Stimulated activated CD8-positive, alpha-beta memory T cell treated with anti-CD3 and anti-CD28 coated beads, Interleukin-4, amount 100 ng/mL, for 48 hours (primary cell): ENCODE results near the gene USP11.

Experiments used
- DNase-seq: peaks from one replicate; pipeline ENCODE4 v3.0.0-alpha.2; 2020

USP11 gene

DNA sequence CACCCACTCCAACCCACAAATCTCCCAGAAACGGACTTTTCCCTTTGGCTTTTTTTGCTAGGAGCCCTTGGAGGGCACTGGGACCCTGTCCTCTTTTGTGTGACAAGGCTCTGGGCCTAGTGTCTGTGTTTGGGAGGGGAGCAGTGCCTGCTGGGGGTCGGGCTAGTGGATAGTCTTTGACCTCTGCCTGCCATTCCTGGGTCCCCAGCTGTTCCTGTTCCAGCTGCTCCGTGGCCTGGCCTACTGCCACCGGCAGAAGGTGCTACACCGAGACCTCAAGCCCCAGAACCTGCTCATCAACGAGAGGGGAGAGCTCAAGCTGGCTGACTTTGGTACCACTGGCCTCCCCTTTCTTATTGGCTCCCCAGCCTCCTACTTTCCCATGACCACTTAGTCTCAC, 6.7 kb upstream of the USP11 start:
- no peak for DNase-seq

DNA sequence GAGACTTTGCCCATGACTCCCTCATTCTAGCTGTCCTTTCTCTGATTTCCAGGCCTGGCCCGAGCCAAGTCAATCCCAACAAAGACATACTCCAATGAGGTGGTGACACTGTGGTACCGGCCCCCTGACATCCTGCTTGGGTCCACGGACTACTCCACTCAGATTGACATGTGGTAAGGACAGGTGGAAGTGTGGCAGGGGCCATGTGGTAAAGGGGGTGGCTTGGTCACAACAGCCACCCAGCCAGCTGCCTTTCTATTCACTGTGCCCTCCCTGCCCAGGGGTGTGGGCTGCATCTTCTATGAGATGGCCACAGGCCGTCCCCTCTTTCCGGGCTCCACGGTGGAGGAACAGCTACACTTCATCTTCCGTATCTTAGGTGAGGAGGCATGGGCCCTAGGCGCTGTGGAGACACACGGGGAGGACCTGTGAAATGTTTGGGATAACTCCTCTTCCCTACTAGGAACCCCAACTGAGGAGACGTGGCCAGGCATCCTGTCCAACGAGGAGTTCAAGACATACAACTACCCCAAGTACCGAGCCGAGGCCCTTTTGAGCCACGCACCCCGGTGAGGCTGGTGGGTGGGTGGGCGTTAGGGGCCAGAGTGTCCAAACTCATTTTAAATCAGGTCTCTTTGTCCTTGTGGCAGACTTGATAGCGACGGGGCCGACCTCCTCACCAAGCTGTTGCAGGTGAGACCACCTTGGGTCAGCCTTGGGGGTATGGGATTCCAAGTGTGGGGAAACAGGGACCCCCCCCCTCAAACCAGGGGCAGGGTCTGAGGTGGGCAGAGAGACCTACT, 6.1 kb upstream of the USP11 start:
- no peak for DNase-seq

DNA sequence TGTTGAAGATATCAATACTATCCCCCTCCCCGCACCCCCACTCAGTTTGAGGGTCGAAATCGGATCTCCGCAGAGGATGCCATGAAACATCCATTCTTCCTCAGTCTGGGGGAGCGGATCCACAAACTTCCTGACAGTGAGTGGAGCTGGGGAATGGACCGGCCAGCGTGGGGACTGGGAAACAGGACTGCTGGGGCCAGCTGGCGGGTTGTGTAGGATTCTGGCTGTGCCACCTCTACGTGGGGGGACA, 5.5 kb upstream of the USP11 start:
- no peak for DNase-seq

DNA sequence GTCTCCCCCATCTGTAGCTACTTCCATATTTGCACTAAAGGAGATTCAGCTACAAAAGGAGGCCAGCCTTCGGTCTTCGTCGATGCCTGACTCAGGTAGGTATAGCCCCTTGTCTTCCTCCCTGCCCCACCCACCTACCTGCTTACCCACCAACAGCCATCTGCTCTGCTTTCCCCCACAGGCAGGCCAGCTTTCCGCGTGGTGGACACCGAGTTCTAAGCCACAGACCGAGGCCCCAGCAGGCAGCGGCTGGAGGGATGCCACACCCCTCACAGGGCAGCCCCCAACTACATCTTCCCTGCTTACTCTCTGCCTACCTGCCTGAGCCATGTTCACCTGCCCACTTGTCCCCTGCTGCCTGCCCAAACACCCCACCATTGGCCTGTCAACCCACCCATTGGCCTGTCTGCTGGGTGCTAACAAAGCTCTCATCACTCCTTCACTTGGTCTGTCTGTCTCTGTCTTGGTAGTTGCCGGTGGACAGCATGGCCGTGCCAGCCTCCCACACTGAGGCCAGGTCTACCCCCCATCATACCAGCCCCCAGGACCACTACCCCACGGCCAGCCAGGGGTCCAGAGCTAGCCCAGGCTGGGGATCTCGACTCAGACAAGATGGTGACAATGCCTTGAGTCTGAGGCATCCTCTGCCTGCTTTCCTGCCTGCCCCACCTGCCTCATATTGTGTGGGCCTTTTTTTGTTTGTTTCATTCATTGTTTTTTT, 4.1 kb upstream of the USP11 start:
- no peak for DNase-seq

DNA sequence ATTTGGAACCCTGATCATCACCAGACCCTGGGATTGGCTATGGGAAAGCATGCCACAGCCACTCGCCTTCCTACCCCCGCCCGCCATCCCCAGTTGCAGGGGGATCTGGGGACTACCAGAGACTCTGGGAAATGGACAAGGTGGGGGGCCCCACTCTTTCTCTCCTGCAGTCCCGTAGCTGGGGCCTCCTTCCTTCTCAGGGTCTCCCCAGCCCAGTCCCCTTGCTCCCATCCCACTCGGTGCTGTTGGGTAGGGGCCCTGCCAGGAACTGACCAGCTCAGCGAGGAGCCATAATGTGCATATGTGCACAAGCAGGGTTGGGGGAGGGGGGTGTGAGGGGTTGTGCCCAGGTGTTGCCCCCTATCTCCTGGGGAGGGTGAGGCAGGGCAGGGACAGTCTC, 3.4 kb upstream of the USP11 start:
- no peak for DNase-seq

DNA sequence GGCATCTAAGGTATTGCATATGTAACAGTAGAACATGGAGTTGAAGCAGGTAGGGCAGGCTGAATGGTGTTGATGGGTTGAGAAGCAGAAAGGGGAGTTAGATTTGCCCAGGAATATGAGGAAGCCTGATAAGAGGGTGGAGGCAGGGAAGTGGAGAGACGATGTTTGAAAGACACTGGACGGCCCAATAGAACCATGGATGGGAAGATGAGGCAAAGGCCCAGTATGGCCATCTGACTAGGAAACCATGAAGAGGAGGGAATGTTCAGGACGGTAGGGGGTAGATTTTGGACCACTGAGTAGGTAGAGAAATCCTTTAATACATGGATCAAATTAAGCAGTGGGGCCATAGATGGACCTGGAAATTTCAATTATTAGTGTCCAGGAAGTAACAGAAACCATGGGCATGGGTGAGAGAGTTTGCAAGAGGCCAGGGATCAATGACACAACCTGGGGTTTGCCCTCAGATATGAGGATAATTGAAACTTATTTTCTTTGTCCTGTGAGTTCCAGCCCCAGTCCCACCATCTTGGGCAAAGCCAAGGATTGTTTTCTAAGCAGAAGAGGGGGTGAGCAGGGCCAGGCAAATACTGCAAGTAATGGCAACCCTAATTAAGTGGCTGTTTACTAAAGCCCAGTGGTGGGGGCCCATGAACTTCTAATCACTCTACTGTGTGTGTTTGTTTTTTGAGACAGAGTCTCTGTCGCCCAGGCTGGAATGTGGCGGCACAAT, 2.5 kb upstream of the USP11 start:
- no peak for DNase-seq

DNA sequence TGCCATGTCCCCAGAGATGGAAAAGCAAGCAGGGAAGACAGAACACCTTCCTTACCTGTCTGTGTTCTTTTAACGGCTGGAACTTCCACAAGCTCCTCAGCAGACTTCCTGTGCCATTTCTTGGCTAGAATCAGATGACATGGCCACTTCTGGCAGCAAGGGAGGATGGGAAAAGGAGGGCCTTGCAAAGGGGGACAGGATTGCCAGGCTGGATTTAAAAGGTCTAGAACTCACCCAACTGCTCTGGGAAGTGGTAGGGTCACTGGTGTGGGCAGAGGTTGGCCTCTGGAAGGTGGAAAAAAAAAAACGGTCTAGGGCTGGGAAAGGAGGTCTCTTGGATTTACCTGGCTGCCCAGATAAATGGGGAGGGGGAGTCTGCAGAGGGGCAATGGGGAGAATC, 1.6 kb upstream of the USP11 start:
- no peak for DNase-seq

DNA sequence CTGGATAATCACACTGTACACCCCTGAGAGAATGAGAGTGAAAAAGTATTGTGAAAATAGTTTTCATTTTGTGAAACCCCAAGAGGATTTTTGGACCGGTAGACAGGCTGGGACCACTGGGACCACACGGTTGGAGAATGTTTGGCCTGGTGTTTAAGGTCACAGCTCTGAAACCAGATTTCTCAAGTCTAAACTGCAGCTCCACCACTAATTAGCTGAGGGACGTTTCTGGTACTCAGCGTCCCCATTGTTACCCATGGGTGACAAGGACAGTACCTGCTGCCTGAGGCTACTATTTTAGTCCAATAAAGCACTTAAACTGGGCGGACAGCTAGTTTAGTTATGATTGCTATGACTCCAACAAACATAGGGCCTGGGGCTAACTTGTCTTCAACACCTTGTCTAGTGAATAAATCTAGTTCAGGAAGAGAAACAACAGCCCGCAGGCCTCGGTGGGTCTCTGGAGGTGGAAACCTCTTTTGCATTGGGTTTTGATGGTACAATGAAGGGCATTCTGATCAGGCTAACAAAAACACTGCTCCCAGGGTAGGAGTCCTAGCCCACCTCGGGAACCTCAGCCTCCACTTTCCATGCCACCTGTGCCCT, 509 bp upstream of the USP11 start:
- DNase-seq: no peak

DNA sequence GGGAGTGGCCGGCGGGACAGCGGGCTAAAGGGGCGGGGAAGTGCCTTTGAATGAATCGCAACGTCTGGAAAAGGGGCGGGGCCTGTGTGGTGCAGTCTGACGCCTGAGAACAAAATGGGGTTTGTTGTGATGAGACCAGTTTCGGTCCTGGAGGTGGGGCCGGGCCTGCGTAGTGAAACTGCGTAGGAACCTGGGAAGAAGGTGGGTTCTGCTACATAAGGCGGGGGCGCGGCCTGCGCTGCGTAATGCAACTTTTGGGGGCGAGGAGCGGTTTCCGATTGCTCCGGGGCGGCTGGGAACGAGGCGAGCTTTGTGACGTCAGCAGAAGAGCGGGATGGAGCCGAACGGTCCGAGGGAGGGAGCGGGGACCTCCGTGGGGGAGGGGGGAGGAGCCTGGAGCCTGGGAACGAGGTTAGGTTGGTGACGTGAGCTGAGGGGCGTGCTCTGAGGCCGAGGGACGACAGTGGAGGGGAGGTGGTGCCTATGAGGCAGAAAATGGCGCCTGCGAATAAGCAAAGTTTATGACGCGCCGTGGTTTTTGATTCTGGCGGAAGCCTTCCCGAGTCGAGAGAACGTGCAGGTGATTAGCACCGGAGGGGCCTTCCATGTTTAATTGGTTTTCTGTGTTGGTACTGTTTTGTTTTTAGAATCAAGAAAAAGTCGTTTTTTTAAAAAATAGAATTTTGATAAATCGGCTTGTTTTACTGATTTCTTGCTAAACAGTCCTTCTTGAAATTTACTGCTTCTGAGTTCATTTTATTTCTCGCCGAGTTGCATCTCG, 714 bp downstream of the USP11 start:
- peak; percentile 92 for DNase-seq

DNA sequence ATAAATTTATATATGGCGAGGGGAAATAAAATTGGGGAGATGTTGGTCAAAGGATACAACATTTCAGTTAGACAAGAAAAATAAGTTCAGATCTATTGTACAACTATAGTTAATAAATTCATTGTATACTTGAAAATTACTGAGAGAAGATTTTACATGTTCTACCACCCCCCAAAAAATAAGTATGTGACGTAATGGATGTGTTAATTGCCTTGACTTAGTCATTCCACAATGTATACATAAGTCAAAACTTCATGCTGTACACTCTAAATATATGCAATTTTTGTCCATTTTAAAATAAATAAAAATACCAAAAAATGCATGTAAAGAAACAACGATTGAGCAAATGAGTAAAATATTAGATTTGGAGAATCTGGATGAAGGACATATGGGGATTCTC, 1.8 kb downstream of the USP11 start:
- no peak for DNase-seq

DNA sequence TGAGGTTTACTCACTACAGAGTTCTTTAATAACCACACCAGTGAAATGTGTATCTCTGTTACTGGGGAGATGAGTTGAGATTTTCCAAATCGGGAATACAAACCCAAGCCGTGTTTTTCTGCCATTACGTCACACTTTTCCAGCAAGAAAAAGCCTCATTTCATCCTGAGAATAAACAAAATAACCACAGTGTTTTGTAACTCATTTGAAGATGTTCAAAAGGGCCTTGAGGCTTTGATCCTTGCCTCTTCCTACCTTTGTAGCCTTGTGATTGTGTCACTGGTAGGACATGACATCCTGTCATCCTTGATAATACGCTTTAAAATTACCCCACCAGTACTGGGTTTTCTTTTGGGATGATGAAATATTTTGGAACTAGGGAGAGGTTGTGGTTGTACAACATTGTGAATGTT, 2.9 kb downstream of the USP11 start:
- no peak for DNase-seq

DNA sequence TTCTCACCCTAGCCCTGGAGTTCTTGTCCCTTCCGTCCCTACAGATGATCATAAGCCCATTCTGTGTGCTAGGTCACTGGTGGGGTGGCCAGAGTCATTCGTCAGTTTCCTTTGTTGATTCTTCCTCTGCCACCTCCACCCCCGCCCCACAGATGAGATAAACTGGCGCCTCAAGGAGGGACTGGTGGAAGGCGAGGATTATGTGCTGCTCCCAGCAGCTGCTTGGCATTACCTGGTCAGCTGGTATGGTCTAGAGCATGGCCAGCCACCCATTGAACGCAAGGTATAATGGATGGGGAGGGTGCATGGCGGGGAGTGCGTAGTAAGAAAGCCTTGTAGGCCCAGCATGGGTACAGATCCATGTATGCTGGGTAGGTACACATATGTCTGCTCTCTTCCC, 6.4 kb downstream of the USP11 start:
- DNase-seq: no peak

DNA sequence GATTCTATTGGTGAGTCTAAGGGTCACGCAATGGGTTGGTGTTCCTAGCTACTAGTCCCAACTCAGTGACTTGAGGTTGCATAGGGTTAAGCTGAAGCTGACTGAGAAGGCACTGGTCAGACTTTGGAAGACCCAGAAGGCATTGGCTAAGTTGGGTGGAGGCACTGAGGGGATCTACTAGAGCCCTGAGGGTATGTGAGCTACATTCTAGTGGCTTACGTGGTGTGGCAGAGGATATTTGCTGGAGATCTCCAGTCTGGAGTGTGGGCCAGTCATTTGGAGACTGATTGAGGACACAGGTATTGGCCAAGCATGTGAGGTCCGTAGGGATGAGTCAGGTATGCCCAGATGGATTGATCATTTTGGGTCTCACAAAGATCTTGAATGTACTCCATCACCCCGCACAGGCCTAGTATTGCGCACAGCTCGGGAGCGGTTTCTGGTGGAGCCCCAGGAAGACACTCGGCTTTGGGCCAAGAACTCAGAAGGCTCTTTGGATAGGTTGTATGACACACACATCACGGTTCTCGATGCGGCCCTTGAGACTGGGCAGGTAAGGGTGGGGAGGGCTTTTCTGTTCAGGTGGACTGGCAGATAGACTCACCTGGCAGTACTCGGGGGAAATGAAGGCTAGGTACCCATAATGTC, 7.2 kb downstream of the USP11 start:
- no peak for DNase-seq

DNA sequence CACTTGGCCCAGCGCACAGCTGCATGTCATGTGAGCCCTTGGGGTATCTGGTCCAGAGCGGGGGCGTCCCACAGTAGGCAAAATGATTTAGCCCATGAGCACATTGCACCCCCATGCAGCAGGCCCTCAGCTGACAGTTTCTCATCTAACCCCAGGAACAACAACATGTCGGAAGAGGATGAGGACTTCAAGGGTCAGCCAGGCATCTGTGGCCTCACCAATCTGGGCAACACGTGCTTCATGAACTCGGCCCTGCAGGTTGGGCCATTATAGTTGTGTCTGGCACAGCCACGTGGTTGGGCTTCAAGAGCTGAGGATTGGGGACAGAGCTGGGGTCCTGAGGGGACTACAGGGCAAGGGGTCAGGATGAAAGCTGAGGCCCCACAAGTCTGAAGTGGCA, 7.8 kb downstream of the USP11 start:
- no peak for DNase-seq

DNA sequence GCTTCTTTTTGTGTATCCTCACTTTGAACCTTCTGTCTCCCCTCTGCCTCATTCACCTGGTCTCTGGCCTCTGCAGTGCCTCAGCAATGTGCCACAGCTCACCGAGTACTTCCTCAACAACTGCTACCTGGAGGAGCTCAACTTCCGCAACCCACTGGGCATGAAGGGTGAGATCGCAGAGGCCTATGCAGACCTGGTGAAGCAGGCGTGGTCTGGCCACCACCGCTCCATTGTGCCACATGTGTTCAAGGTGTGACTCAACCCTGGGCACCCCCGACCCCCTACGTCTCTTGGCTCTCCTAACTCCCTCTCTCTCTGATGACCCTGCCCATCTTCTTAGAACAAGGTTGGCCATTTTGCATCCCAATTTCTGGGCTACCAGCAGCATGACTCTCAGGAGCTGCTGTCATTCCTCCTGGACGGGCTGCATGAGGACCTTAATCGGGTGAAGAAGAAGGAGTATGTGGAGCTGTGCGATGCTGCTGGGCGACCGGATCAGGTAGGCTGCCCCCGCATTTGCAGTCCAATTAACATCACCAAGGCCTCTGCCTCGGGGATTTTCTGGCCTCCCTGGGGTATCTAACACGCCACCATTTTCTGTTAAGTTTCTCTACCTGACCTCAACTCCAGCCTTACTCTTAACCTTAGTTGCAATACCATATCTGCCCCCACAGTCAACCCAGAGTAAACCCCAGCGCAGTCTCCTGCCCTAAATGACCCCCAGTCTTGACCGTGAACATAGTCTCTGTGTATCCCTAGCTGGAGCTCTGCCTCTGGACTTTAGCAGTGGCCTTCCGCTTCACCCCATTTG, 8.6 kb downstream of the USP11 start:
- DNase-seq: no peak

DNA sequence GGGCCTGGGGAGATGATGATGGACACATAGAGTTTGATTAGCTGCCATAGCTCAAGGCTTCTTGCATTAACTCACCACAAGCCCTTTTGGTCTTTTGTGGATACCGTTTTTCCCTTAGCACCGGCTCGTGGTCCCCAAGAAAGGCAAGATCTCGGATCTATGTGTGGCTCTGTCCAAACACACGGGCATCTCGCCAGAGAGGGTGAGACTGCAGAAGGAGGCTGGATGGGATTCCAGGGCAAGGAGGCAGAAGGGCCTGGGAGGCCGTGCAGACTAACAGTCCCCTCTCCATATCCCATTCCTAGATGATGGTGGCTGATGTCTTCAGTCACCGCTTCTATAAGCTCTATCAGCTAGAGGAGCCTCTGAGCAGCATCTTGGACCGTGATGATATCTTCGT, 9.5 kb downstream of the USP11 start:
- no peak for DNase-seq

DNA sequence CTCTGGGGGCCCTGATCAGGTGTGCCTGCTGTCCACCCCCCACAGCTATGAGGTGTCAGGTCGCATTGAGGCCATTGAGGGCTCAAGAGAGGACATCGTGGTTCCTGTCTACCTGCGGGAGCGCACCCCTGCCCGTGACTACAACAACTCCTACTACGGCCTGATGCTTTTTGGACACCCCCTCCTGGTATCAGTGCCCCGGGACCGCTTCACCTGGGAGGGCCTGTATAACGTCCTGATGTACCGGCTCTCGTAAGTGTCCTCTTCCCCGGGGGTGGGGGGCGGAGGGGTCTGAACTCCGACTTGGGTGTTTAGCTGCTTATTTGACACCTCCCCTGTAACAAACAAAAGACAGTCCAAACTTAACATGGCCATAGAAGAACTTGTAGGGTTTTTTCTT, 10.5 kb downstream of the USP11 start:
- DNase-seq: no peak

DNA sequence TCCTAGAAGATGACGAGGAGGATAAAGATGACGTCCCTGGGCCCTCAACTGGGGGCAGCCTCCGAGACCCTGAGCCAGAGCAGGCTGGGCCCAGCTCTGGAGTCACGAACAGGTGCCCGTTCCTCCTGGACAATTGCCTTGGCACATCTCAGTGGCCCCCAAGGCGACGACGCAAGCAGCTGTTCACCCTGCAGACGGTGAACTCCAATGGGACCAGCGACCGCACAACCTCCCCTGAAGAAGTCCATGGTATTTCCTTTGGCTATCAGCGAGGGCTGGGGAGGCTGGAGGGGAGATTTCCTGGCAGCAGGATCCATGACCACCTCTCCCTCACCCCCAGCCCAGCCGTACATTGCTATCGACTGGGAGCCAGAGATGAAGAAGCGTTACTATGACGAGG, 11.9 kb downstream of the USP11 start:
- DNase-seq: no peak

DNA sequence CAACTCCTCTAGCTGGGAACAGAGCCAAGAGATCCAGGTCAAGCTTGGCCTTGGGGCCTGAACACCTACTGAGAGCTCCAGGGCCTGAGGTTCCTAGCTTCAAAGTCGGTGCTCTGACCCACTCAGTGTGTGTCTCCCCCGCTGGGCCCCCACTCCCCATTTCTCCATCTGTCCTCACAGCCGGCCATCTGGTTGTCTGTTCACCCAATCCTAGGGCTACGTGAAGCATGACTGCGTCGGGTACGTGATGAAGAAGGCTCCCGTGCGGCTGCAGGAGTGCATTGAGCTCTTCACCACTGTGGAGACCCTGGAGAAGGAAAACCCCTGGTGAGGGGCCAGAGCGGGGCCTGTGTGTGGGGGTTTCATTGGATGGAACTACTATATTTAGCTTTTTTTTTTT, 12.3 kb downstream of the USP11 start:
- no peak for DNase-seq

DNA sequence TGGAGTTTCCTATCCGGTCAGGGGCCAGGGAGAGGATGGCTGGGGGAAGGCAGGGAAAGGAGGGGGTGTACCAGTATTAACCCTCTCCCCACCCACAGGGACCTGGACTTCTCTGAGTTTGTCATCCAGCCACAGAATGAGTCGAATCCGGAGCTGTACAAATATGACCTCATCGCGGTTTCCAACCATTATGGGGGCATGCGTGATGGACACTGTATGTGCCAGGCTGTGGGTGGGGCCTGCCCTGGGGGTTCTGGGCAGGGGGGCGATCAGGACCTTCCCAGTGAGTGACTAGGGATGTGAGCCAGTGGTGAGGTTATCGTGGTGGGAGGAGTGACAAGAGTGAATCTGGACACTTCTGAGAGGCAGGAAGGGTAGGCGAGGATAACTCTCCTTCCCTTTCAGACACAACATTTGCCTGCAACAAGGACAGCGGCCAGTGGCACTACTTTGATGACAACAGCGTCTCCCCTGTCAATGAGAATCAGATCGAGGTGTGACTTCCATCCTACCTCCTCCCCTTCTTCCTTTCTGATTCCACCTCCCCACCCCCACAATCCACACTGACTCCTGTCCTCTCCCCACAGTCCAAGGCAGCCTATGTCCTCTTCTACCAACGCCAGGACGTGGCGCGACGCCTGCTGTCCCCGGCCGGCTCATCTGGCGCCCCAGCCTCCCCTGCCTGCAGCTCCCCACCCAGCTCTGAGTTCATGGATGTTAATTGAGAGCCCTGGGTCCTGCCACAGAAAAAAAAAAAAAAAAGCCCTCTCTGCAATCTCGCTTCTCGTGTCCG, 14.6 kb downstream of the USP11 start:
- peak; percentile 44 for DNase-seq

DNA sequence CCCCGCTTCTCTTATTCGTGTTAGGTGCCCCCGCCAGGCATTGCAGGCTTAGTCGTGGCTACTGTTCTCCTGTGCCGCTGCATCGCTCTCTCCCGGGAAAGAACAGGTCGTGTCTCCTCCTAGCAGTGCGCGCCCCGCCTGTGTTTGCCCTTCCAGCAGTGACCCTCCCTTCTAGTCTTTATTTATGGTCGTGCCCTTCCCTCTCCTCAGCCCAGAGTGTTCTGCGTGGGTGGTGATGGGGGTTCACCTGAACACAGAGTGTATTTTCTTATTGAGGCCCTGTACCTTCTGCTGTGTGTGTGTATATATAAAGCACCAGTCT, 15.2 kb downstream of the USP11 start:
- no peak for DNase-seq
